GM19324 (cell line): ENCODE measurements around the gene PLPPR4.

ENCODE experiments used
- ATAC-seq: cut with Tn5 transposase; IDR thresholded peaks from one replicate; pipeline ENCODE4 v1.9.1; 2021; ENCODE audit warnings: mild to moderate bottlenecking, moderate library complexity; ENCODE audit not compliant: unreplicated experiment, low FRiP score

PLPPR4 gene

DNA sequence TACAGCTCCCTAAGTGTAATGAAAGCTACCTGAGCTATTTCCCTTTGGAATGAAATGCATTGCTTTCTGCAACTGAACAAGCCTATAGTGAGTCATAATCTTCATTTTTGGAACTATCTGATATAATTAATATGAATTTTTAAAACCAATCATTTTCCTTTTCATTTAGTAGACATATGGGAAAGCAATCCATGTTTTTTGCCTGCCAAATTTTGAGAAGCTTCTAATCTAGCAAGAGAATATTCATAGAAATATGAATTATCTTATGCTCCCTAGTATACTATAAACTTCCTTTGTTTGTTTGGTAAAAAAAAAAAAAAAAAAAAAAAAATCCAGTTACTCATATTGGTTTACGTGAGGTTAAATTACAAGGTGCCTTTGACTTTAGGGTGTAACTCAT, 68.3 kb downstream of the PLPPR4 start:
- no peak for ATAC-seq

DNA sequence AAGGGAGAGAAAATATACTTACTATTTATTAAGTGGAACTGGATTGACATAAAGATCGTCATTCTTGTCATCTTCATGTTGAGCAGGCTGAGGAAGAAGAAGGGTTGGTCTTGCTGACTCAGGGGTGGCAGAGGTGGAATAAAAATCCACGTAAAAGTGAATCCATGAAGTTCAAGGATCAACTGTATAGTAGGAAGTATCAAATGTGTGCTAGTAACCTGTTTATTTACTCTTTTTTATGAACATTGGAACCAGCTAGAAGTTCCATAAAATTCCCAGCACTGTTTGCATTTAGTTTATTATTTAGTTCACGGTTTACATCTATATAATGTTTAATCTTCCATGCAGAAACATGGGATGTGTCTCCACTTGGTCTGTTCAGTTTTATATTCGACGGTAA, 70.7 kb downstream of the PLPPR4 start:
- ATAC-seq: no peak

DNA sequence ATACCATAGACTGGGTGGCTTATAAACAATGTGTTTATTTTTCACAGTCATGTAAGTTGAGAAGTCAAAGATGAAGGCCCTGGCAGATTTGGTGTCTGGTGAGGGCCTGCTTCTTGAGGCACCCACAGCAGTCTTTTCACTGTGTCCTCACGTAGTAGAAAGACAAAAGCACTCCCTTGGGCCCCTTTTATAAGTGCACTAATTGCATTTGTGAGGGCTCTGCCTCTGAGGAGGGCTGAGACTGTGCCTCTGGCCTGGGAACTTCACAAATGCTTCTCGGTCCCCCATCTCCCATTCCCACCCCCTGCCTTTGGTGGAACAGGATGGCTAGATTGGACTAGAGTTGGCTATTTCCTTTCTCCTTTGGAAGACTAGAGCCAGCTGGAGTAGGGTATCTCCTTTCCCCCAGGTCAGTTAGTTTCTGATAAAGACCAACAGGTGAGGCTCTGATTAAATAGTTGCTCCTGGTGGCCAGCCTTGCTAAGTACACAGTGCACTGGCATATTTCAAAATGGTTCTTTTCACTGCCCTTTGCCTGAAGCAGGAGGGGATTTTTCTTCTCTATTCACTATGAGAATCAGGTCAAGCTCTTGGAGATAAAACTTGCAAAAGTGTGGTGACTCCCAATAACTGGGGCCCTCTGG, 82.9 kb downstream of the PLPPR4 start:
- ATAC-seq: no peak

DNA sequence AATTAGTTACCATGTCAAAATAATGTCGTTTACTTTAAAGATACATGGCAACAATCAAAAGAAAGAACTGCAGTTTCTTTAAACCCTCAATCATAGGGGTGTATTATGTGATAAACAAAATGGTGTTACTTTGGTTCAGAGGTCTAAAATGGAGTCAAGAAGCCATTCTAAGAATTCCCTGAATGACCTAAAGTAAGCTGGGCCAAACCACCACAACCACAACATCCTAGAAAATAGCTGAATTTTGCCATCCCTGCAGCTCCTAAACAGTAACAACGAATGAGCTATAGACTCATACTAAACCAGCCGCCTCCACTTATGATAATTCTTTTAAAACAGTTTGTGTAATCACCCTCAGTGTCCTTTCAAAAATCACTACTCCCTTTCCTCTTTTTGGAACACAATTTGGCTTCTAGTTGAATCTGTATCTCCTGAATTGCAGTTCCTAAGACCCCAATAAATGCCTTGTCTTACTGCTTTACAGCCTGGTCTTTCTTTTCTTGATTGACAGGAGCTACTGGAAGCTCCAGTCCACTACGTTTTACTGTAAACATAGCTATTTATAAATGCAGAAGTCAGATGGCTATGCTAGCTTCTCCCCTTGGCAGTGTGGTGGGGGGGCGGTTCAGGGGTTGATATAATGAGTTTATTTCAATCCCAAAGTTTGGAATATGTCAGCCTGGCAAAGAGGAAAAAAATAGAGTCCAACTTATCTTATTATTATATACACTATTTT, 84.3 kb downstream of the PLPPR4 start:
- ATAC-seq: no peak

DNA sequence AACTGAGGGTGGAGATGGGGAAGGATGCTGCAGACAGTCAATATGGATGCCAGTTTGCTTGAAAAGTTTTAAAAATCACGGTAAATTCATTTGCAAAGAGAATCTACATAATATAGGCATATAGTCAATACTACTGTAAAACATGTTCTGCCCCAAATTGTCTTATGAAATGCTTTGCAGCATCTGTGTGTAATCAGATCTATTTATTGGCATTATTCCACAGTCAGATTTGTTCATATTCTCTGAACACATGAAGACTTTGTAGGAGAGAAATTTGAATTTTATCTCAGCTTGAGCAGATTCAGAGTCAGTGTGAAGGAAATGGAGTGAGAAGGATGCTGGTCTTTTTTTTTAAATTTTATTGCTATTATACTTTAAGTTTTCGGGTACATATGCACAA, 88.5 kb downstream of the PLPPR4 start:
- no peak for ATAC-seq

- no peak for ATAC-seq
Measured at GRCh38 chr1:99358770-99359169, 94.5 kb downstream of the PLPPR4 start.
